GM21717 (cell line): ENCODE measurements around the gene LEMD2.

Source experiments
- ATAC-seq: cut with Tn5 transposase; IDR thresholded peaks from one replicate; pipeline ENCODE4 v1.9.1; 2021; ENCODE audit warnings: mild to moderate bottlenecking, moderate library complexity; ENCODE audit not compliant: unreplicated experiment

LEMD2 gene

GRCh38 chr6:33797626-33798342 is 8.9 kb upstream of the LEMD2 start:
- no peak for ATAC-seq

- no peak for ATAC-seq
These were observed 6.1 kb upstream of the LEMD2 start for GRCh38 chr6:33794910-33795623.

- no peak for ATAC-seq
These were observed 4.1 kb upstream of the LEMD2 start for GRCh38 chr6:33792981-33793380.

GRCh38 chr6:33791620-33792019 is 2.7 kb upstream of the LEMD2 start:
- ATAC-seq = no peak

- no peak for ATAC-seq
These were observed 2.0 kb upstream of the LEMD2 start for GRCh38 chr6:33790910-33791309.

GRCh38 chr6:33790379-33790778 is 1.4 kb upstream of the LEMD2 start:
- no peak for ATAC-seq

- ATAC-seq = no peak
These were observed 593 bp upstream of the LEMD2 start for GRCh38 chr6:33789550-33789895.

GRCh38 chr6:33787954-33788693 is 806 bp downstream of the LEMD2 start:
- ATAC-seq = peak; percentile 36

GRCh38 chr6:33787346-33787953 is 1.5 kb downstream of the LEMD2 start:
- no peak for ATAC-seq

GRCh38 chr6:33786736-33787135 is 2.2 kb downstream of the LEMD2 start:
- no peak for ATAC-seq

- no peak for ATAC-seq
These were observed 3.2 kb downstream of the LEMD2 start for GRCh38 chr6:33785778-33786177.

- ATAC-seq = no peak
These were observed 4.1 kb downstream of the LEMD2 start for GRCh38 chr6:33784787-33785186.

- ATAC-seq = no peak
These were observed 5.0 kb downstream of the LEMD2 start for GRCh38 chr6:33783781-33784520.

- no peak for ATAC-seq
These were observed 6.4 kb downstream of the LEMD2 start for GRCh38 chr6:33782561-33782960.

GRCh38 chr6:33781131-33781975 is 7.6 kb downstream of the LEMD2 start:
- no peak for ATAC-seq

- no peak for ATAC-seq
These were observed 9.0 kb downstream of the LEMD2 start for GRCh38 chr6:33779895-33780294.

- no peak for ATAC-seq
These were observed 9.6 kb downstream of the LEMD2 start for GRCh38 chr6:33779290-33779689.

- ATAC-seq = no peak
These were observed 10.3 kb downstream of the LEMD2 start for GRCh38 chr6:33778444-33779121.
